Tibial artery (tissue), 4 donors: ENCODE data around the gene UBE2K.
"Not testable (repeated sequence)": the region's sequence is repeated elsewhere in the genome, so short reads cannot be mapped to it uniquely, and the experiment has no call there.

Experiments
- DNase-seq, 2 donors: peaks; one replicate each; pipeline ENCODE4 v3.0.0-alpha.2; 2019
- H3K27ac ChIP-seq, 2 donors: fragments of 200-600 bp; sonication (generic) in 1 of 2; 1 replicate in 1 of 2; 2 replicates in 1 of 2; pipeline ENCODE4 v1.5.1; 2018 to 2019; ENCODE audit warnings: mild to moderate bottlenecking in 1 of 2
- H3K27me3 ChIP-seq, 2 donors: fragments of 200-600 bp; sonication (generic) in 1 of 2; one replicate each; pipeline versions ENCODE4 v1.5.1 to v1.6.0; 2016 to 2019
- H3K36me3 ChIP-seq, 3 donors: fragments of 200-600 bp; sonication (generic) in 2 of 3; one replicate each; pipeline ENCODE4 v1.5.1; 2016 to 2019; ENCODE audit warnings: mild to moderate bottlenecking in 2 of 3
- H3K4me1 ChIP-seq, 4 donors: fragments of 200-600 bp; sonication (generic) in 2 of 4; 1 replicate in 3 of 4; 2 replicates in 1 of 4; pipeline ENCODE4 v1.5.1; 2016 to 2019
- H3K4me3 ChIP-seq, 2 donors: fragments of 200-600 bp; sonication (generic) in 1 of 2; 1 replicate in 1 of 2; 2 replicates in 1 of 2; pipeline ENCODE4 v1.5.1; 2018 to 2019; ENCODE audit warnings: mild to moderate bottlenecking in 2 of 2
- H3K9me3 ChIP-seq, 3 donors: fragments of 200-600 bp; sonication (generic) in 1 of 3; one replicate each; pipeline ENCODE4 v1.5.1; 2016 to 2019
- intact Hi-C: fragments of 100-400 bp; cut with DNase I; formaldehyde crosslinking; loops from one replicate; pipeline ENCODE4 v1.15.0; 2023; ENCODE audit warnings: low total_unique reads
- TF ChIP-seq, protein P1 (sequence below), 2 experiments: fragments of 200-600 bp in 1 of 2; fragments of 450-650 bp in 1 of 2; IDR thresholded peaks; one replicate each; pipeline ENCODE4 v1.5.1; 2017 to 2019; ENCODE audit warnings: antibody characterized with exemption in 2 of 2, mild to moderate bottlenecking in 1 of 2, moderate library complexity in 1 of 2

UBE2K gene

DNA sequence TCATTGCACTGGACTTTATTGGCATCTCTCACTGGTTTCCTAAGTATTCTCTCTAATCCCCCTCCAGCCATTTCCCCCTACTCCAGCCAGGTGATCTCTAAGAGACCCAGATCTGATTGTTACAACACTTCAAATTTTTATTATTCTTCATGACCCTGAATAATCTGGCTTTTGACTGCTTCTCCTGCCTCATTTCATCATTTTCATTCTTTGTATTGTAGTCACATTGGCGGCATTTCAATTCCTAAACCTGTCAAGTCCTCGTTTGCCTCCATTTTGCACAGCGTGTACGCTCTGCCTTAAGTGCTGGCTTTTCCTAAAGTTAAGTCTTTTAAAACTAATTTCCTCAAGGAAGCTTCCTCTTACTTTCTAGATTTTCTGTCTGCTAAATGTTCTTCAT lies 31.6 kb downstream of the UBE2K start:
- TF ChIP-seq, protein P1, sequence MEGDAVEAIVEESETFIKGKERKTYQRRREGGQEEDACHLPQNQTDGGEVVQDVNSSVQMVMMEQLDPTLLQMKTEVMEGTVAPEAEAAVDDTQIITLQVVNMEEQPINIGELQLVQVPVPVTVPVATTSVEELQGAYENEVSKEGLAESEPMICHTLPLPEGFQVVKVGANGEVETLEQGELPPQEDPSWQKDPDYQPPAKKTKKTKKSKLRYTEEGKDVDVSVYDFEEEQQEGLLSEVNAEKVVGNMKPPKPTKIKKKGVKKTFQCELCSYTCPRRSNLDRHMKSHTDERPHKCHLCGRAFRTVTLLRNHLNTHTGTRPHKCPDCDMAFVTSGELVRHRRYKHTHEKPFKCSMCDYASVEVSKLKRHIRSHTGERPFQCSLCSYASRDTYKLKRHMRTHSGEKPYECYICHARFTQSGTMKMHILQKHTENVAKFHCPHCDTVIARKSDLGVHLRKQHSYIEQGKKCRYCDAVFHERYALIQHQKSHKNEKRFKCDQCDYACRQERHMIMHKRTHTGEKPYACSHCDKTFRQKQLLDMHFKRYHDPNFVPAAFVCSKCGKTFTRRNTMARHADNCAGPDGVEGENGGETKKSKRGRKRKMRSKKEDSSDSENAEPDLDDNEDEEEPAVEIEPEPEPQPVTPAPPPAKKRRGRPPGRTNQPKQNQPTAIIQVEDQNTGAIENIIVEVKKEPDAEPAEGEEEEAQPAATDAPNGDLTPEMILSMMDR (IDR thresholded peaks at IDR 0.05), result no peak
- H3K36me3 ChIP-seq, result peaks cover 0 to 6% (median 0%) of the 10 kb centered on the region in 3 donors
- no peak overlapping the region for H3K4me3 ChIP-seq
- no peaks in the 10 kb centered on the region for H3K27me3 ChIP-seq
- no peaks in the 10 kb centered on the region for H3K9me3 ChIP-seq
- intact Hi-C loops, result no loop called here
- DNase-seq, result no peak
- H3K4me1 ChIP-seq, result peaks cover 0 to 24% (median 5%) of the 10 kb centered on the region in 4 donors
- H3K27ac ChIP-seq, result no peak overlapping the region

DNA sequence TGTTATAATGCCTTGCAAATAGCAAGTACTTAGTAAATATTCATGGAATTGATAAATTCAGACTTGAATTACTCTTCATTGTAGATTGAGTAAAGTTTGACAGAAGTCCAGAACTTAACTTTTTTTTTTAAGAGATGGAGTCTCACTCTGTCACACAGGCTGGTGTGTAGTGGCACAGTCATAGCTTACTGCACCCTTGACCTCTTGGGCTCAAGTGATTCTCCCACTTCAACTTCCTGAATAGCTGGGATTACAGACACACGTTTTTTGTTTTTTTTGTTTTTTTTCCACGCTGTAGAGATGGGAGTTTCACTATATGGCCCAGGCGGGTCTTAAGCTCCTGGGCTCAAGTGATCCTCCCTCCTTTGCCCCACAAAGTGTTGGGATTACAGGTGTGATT lies 32.1 kb downstream of the UBE2K start:
- TF ChIP-seq, protein P1 (IDR thresholded peaks at IDR 0.05), result no peak
- no peak for DNase-seq
- no peak overlapping the region for H3K4me3 ChIP-seq
- H3K36me3 ChIP-seq, result peaks cover 0 to 7% (median 0%) of the 10 kb centered on the region in 3 donors
- no peak overlapping the region for H3K27ac ChIP-seq
- peaks cover 0 to 24% (median 5%) of the 10 kb centered on the region in 4 donors for H3K4me1 ChIP-seq
- intact Hi-C loops, result no loop called here
- H3K9me3 ChIP-seq, result no peaks in the 10 kb centered on the region
- no peaks in the 10 kb centered on the region for H3K27me3 ChIP-seq

DNA sequence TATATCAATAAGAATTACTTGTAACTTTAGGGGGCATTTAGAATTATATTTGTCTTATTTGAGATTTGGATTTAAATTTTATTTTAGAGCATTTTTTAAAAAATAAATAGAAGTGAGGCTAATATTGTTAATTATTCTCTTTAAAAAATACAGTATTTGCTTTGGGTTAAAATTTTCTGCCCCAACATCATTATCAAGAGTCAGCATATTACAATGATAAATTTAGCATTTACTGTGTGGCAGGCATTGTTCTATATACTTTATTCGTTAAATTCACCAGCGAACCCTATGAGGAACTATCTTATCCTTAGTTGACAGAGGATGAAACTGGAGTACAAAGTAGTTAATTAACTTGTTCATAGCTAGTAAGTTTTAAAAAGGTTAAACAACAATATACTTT lies 34.0 kb downstream of the UBE2K start:
- intact Hi-C loops, result no loop called here
- Histone ChIP-seq H3K4me3 (no peak overlapping the region), H3K27ac (no peak overlapping the region), H3K4me1 (peaks cover 0 to 14% (median 3%) of the 10 kb centered on the region in 4 donors), H3K9me3 (no peaks in the 10 kb centered on the region), H3K27me3 (no peaks in the 10 kb centered on the region), H3K36me3 (peaks cover 0 to 7% (median 0%) of the 10 kb centered on the region in 3 donors)
- TF ChIP-seq, protein P1 (IDR thresholded peaks at IDR 0.05), result no peak
- no peak for DNase-seq

DNA sequence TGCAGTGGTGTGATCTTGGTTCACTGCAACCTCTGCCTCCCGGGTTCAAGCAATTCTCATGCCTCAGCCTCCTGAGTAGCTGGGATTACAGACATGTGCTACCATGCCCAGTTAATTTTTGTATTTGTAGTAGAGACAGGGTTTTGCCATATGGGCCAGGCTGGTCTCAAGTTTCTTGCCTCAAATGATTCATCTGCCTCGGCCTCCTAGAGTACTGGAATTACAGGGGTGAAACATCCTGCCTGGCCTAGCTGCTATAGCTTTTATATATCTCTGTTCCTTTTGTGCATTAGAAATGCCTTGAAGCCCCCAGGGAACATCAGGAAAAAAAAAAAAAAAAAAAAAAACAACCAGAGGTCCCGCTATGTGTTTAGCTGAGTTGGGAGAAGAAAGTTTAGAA lies 34.8 kb downstream of the UBE2K start:
- intact Hi-C loops, result no loop called here
- no peak for DNase-seq
- no peaks in the 10 kb centered on the region for H3K9me3 ChIP-seq

DNA sequence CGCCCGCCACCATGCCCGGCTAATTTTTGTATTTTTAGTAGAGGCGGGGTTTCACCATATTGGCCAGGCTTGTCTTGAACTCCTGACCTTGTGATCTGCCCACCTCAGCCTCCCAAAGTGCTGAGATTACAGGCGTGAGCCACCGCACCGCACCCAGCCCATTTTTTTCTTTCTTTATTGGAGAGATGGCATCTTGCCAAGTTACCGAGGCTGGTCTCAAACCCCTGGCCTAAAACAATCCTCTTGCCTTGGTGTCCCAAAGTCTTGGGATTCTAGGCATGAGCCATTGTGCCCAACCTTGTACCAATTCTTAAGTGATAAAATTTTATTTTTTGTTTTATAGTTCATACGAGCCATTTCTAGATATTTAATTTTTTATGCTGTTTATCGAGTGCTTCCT lies 41.7 kb downstream of the UBE2K start:
- H3K36me3 ChIP-seq, result peaks cover 6 to 25% (median 13%) of the 10 kb centered on the region in 3 donors
- DNase-seq, H3K27ac ChIP-seq, H3K9me3 ChIP-seq, H3K4me1 ChIP-seq, H3K27me3 ChIP-seq, intact Hi-C loops, H3K4me3 ChIP-seq: not testable (repeated sequence)

More for the DNA sequence above, 34.8 kb downstream of the UBE2K start:
- peaks cover 0 to 14% (median 1%) of the 10 kb centered on the region in 4 donors for H3K4me1 ChIP-seq
- TF ChIP-seq, protein P1 (IDR thresholded peaks at IDR 0.05), result no peak
- no peak overlapping the region for H3K27ac ChIP-seq
- no peaks in the 10 kb centered on the region for H3K27me3 ChIP-seq
- peaks cover 0 to 7% (median 2%) of the 10 kb centered on the region in 3 donors for H3K36me3 ChIP-seq
- H3K4me3 ChIP-seq, result no peak overlapping the region

DNA sequence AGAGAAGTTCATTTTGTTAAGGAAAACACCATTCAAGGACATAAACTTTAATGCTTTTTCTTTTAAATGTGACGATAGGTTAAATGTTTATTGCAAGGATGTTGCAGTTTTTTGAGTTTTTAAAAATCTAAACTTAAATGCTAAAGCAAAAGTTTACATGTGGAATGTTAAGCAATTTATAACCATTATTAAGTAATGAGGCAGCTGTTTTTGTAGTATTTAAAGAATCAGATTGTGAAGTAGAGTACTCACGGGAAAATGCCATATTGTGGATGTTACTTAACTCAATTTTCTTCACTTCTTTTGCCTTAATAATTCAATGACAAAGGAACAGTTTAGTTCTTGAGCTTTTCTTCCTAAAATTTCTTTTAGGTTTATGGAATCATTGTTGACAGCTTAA lies 43.5 kb downstream of the UBE2K start:
- Histone ChIP-seq H3K27ac (no peak overlapping the region), H3K9me3 (no peaks in the 10 kb centered on the region), H3K27me3 (no peaks in the 10 kb centered on the region), H3K4me1 (no peaks in the 10 kb centered on the region), H3K36me3 (peaks cover 6 to 29% (median 13%) of the 10 kb centered on the region in 3 donors), H3K4me3 (no peak overlapping the region)
- DNase-seq, result no peak
- TF ChIP-seq, protein P1 (IDR thresholded peaks at IDR 0.05), result no peak
- intact Hi-C loops, result no loop called here
